Measurements from ENCODE around the gene RAB3GAP1.
"Not testable (repeated sequence)": the region's sequence is repeated elsewhere in the genome, so short reads cannot be mapped to it uniquely, and the experiment has no call there.

The RAB3GAP1 gene

DNA sequence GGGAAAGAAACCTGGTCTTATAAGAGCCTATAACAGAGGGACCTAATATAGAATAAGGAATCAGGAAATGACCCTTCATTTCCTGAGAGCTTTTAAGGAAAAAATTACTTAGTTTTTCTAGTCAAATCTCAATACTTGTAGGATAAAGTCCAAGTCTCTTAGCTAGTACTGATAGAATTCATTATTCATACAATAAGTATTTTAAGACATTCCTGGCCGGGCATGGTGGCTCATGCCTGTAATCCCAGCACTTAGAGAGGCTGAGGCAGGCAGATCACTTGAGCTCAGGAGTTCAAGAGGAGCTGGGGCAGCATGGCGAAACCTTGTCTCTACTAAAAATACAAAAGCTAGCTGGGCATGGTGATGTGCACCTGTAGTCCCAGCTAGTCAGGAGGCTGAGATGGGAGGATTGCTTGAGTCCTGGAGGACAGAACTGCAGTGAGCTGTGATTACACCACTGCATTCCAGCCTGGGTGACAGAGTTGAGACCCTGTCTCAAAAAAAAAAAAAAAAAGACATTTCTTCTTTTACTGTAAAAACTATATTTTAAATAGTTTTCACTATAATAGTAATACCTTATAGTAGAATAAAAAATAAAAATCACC, 3.2 kb downstream of the RAB3GAP1 start:
- no peak for DNase-seq

DNA sequence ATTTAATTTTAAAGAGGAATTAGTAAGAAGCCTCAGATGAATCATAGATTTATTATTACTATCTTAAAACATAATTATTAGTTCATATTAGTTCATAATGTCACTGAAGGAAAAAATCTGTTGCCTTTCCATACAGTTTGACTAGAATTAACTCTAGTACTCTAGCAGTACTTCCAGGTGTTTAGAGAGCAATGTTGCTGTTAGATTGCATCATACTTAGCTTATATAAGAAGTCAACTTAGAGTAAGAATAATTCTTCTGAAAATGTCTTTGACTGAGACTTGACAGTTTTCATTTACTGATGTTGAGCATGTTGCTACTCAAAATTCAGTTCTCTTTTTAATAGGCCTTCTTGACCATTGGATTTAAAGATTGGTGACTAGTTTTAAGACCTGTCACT, 4.7 kb downstream of the RAB3GAP1 start:
- DNase-seq, result no peak

- DNase-seq, result no peak
Measured at GRCh38 chr2:135059577-135059976, 7.5 kb downstream of the RAB3GAP1 start.

GRCh38 chr2:135063210-135063609, 11.1 kb downstream of the RAB3GAP1 start:
- DNase-seq, result no peak

DNA sequence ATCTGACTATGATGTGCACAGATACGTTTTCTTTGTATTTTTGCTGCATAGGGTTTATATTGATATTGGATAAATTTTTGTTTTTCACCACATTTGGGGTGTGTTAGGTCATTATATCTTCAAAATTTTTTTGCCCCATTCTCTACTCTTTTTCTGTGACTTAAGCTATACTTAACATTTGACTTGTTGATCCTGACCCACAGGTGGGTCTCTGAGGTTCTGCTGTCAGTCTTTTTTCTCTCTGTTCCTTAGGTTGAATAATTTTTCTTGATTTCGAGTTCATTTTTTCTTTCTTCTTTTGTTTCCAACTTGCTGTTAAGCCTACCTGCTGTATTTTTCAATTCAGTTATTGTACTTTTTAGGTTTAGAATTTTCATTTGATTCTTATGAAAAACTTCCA, 12.1 kb downstream of the RAB3GAP1 start:
- DNase-seq, result no peak

DNA sequence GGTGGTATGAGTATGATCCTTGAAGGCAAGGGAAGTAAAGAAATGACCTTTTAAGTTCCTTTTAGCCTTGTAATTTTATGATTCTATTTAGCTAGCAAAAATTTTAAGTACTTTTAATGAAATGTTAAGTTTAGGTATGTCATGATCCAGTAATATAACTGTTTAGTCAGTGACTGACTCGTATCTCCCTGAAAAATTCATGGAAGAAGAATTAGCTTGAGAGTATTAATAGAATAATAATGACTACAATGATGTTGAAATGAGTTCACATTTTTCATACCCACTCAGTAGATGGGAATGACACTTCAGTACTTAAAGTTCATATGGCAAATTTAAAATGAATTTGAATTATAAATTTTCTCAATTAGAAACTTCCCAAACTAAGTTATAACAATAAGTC, 14.6 kb downstream of the RAB3GAP1 start:
- no peak for DNase-seq

GRCh38 chr2:135072125-135072997, 20.3 kb downstream of the RAB3GAP1 start:
- DNase-seq, result no peak

- DNase-seq, result no peak
Measured at GRCh38 chr2:135074216-135074615, 22.1 kb downstream of the RAB3GAP1 start.

- no peak for DNase-seq
Measured at GRCh38 chr2:135076556-135076955, 24.5 kb downstream of the RAB3GAP1 start.

DNA sequence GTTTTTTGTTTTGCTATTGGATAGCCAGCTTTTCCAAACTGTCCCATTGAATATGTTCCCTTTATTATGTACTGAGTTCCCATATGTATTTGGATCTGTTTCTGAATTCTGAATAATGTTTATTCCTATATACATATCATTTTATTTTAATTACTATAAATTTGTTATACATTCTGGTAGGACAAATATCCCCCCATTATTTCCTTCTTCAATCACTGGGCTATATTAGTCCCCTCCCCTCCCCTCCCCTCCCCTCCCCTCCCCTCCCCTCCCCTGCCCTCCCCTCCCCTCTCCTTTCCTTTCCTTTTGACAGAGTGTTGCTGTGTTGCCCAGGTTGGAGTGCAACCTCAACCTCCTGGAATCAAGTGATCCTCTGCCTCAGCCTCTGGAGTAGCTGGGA, 26.3 kb downstream of the RAB3GAP1 start:
- no peak for DNase-seq

DNA sequence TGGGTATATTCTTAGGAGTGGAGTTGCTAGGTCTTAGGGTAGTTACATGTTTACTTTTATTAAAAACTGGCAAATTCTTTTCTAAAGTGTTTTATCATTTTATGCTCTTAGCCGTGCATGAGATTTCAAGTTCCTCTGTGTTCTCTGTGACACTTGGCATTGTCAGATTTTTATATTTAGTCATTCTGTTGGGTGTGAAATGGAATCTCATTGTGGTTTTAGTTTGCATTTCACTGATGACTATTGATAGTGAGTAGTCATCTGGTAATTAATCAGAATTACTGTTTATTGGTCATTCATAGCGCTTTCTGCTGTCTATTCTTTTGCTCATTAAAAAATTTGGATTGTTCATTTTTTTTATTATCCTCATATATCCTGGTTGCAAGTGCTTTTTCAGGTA, 34.1 kb downstream of the RAB3GAP1 start:
- no peak for DNase-seq

DNA sequence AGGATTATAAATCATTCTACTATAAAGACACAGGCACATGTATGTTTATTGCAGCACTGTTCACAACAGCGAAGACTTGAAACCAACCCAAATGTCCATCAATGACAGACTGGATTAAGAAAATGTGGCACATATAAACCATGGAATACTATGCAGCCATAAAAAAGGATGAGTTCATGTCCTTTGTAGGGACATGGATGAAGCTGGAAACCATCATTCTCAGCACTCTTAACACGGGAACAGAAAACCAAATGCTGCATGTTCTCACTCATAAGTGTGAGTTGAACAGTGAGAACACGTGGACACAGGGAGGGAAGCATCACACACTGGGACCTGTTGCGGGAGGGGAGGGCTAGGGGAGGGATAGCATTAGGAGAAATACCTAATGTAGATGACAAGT, 37.5 kb downstream of the RAB3GAP1 start:
- not testable (repeated sequence) for DNase-seq

DNA sequence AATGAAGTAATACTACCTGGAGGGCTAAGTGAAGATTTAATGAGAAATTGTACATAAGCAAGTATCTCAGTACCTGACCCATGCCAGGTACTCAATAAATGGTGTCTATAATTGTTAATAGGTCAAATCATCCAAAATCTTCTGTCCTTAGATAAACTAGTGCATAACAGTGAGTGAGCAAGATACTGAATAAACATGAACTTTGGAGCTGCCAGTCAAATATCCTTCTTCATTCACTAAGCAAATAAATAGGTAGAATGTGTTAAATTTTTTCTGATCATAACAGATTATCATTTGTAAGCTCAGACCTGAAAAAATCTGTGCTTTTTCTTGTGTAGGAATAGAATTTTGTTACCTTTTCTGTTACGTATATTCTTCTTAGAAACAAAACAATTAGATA, 39.6 kb downstream of the RAB3GAP1 start:
- DNase-seq, result no peak

- no peak for DNase-seq
Measured at GRCh38 chr2:135093193-135093592, 41.1 kb downstream of the RAB3GAP1 start.

GRCh38 chr2:135093670-135094330, 41.7 kb downstream of the RAB3GAP1 start:
- no peak for DNase-seq

- no peak for DNase-seq
Measured at GRCh38 chr2:135094508-135094907, 42.4 kb downstream of the RAB3GAP1 start.

DNA sequence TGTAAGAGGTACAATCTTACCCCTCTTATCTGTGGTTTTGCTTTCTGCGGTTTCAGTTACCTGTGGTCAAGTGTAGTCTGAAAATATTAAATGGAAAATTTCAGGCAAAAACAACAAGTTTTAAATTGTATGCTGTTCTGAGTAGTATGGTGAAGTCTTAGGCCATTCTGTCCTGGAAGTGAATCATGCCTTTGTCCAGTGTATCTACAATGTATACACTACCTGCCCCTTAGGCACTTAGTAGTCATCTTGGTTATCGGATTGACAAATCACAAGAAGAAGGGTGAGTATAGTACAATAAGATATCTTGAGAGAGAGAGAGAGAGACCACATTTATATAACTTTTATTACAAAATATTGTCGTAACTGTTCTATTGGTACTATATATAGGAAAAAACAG, 43.5 kb downstream of the RAB3GAP1 start:
- no peak for DNase-seq

DNA sequence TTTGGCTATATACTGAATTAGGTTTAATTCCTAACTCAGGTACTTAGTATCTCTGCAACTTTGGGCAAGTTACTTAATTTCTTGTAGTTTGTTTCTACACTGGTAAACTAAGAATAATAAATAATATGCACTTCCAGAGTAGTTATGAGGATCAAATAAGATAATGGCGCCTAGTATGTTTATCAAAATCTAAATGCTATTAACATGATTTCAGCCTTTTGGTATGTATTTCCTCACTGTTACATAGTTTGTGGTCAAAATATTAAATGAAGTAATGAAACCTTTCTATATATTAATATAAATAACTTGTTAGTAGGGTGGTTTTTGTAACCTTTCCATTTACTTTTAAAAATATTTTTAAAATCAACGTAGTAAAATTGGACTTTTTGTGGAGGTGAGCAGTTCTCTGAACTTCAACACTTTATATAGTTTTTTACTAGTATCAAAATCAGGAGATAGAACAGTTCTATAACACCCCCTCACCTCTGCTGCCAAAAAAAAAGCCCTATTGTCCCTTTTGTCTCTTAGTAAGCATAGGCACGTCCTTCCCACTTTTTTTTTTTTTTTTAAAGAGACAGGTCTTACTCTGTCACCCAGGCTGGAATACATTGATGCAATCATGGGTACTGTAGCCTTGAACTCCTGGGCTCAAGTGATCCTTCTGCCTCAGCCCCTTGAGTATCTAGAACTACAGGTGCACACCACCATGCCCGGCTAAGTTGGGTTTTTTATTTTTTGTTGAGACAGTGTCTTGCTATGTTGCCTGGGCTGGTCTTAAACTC, 44.8 kb downstream of the RAB3GAP1 start:
- no peak for DNase-seq

- DNase-seq, result no peak
Measured at GRCh38 chr2:135097532-135098231, 45.6 kb downstream of the RAB3GAP1 start.

GRCh38 chr2:135099802-135100483, 47.9 kb downstream of the RAB3GAP1 start:
- no peak for DNase-seq

- no peak for DNase-seq
Measured at GRCh38 chr2:135103843-135104242, 51.8 kb downstream of the RAB3GAP1 start.
